HEK293 (cell line): ENCODE measurements around the gene PROX1.

Experiments
- CTCF ChIA-PET: fragments of 350-600 bp; formaldehyde crosslinking; extraction: SDS; loops from one replicate; lab custom pipeline; 2021; ENCODE audit warnings: antibody characterized with exemption; lab: Yijun Ruan, JAX
- POLR2A ChIA-PET: fragments of 300-600 bp; formaldehyde crosslinking; extraction: SDS; loops from one replicate; lab custom pipeline; 2020; ENCODE audit warnings: antibody characterized with exemption, inconsistent platforms; lab: Yijun Ruan, JAX
- H3K27ac ChIP-seq: fragments of 200-500 bp; sonication (Bioruptor generic); 2 replicates; pipeline ENCODE4 v1.5.1; 2014; ENCODE audit warnings: low read depth, low read length, control low read depth, inconsistent platforms; ENCODE audit errors: extremely low read depth
- H3K36me3 ChIP-seq, 2 experiments: fragments of 200-500 bp in 1 of 2; sonication (Bioruptor generic) in 1 of 2; 1 replicate in 1 of 2; 2 replicates in 1 of 2; pipeline ENCODE4 v1.5.1; 2014 to 2017; ENCODE audit warnings: inconsistent platforms in 2 of 2, low read length in 2 of 2; ENCODE audit not compliant: control insufficient read depth in 2 of 2, insufficient read depth in 1 of 2
- H3K4me1 ChIP-seq: fragments of 200-500 bp; sonication (Bioruptor generic); 2 replicates; pipeline ENCODE4 v1.5.1; 2014; ENCODE audit warnings: mild to moderate bottlenecking, low read length, inconsistent platforms; ENCODE audit not compliant: control insufficient read depth, insufficient read depth
- H3K4me3 ChIP-seq: 2 replicates; pipeline ENCODE4 v1.5.1; 2011; ENCODE audit warnings: low read depth, mild to moderate bottlenecking, control low read depth, low read length, moderate library complexity
- H3K9me3 ChIP-seq: fragments of 200-500 bp; sonication (Bioruptor generic); 2 replicates; pipeline ENCODE4 v1.5.1; 2014; ENCODE audit warnings: low read depth, low read length, inconsistent platforms; ENCODE audit not compliant: control insufficient read depth, insufficient read depth
- BCL11A ChIP-seq: fragments of 450-650 bp; formaldehyde crosslinking; IDR thresholded peaks from 2 replicates; pipeline ENCODE4 v1.5.1; 2016; ENCODE audit warnings: low read depth, missing biosample characterization, missing genetic modification characterization
- GLIS1 ChIP-seq: fragments of 450-650 bp; formaldehyde crosslinking; IDR thresholded peaks from 2 replicates; pipeline ENCODE4 v1.5.1; 2016; ENCODE audit warnings: missing biosample characterization, missing genetic modification characterization
- KLF9 ChIP-seq: fragments of 450-650 bp; formaldehyde crosslinking; IDR thresholded peaks from 2 replicates; pipeline ENCODE4 v1.5.1; 2016; ENCODE audit warnings: missing biosample characterization, missing genetic modification characterization, low read depth
- ZBTB1 ChIP-seq: fragments of 450-650 bp; formaldehyde crosslinking; IDR thresholded peaks from 2 replicates; pipeline ENCODE4 v1.5.1; 2016; ENCODE audit warnings: missing biosample characterization, missing genetic modification characterization
- ZBTB20 ChIP-seq: fragments of 450-650 bp; formaldehyde crosslinking; IDR thresholded peaks from 2 replicates; pipeline ENCODE4 v1.5.1; 2016; ENCODE audit warnings: missing biosample characterization, missing genetic modification characterization
- ZFP69B ChIP-seq: fragments of 450-650 bp; formaldehyde crosslinking; IDR thresholded peaks from 2 replicates; pipeline ENCODE4 v1.5.1; 2016; ENCODE audit warnings: missing biosample characterization, missing genetic modification characterization
- ZNF133 ChIP-seq: fragments of 450-650 bp; formaldehyde crosslinking; IDR thresholded peaks from 2 replicates; pipeline ENCODE4 v1.5.1; 2016; ENCODE audit warnings: missing biosample characterization, missing genetic modification characterization
- ZNF169 ChIP-seq: fragments of 450-650 bp; formaldehyde crosslinking; IDR thresholded peaks from 2 replicates; pipeline ENCODE4 v1.5.1; 2016; ENCODE audit warnings: missing biosample characterization, missing genetic modification characterization
- ZNF248 ChIP-seq: fragments of 450-650 bp; formaldehyde crosslinking; IDR thresholded peaks from 2 replicates; pipeline ENCODE4 v1.5.1; 2017; ENCODE audit warnings: missing biosample characterization, missing genetic modification characterization
- ZNF302 ChIP-seq: fragments of 450-650 bp; formaldehyde crosslinking; IDR thresholded peaks from 2 replicates; pipeline ENCODE4 v1.5.1; 2016; ENCODE audit warnings: missing biosample characterization, missing genetic modification characterization, low read depth
- ZNF391 ChIP-seq: fragments of 450-650 bp; formaldehyde crosslinking; IDR thresholded peaks from 2 replicates; pipeline ENCODE4 v1.5.1; 2016; ENCODE audit warnings: low read depth, missing biosample characterization, missing genetic modification characterization, borderline replicate concordance
- ZNF404 ChIP-seq: fragments of 450-650 bp; formaldehyde crosslinking; IDR thresholded peaks from 2 replicates; pipeline ENCODE4 v1.5.1; 2017; ENCODE audit warnings: missing biosample characterization, missing genetic modification characterization
- ZNF501 ChIP-seq: fragments of 450-650 bp; formaldehyde crosslinking; IDR thresholded peaks from 2 replicates; pipeline ENCODE4 v1.5.1; 2016; ENCODE audit warnings: missing biosample characterization, missing genetic modification characterization
- ZNF530 ChIP-seq: fragments of 450-650 bp; formaldehyde crosslinking; IDR thresholded peaks from 2 replicates; pipeline ENCODE4 v1.5.1; 2016; ENCODE audit warnings: low read depth, missing biosample characterization, missing genetic modification characterization
- ZNF558 ChIP-seq: fragments of 450-650 bp; formaldehyde crosslinking; IDR thresholded peaks from 2 replicates; pipeline ENCODE4 v1.5.1; 2016; ENCODE audit warnings: missing biosample characterization, missing genetic modification characterization
- ZNF629 ChIP-seq: fragments of 450-650 bp; formaldehyde crosslinking; IDR thresholded peaks from 2 replicates; pipeline ENCODE4 v1.5.1; 2017; ENCODE audit warnings: missing biosample characterization, missing genetic modification characterization
- ZNF701 ChIP-seq: fragments of 450-650 bp; formaldehyde crosslinking; IDR thresholded peaks from 2 replicates; pipeline ENCODE4 v1.5.1; 2016; ENCODE audit warnings: missing biosample characterization, missing genetic modification characterization
- ZNF777 ChIP-seq: fragments of 450-650 bp; formaldehyde crosslinking; IDR thresholded peaks from 2 replicates; pipeline ENCODE4 v1.5.1; 2017; ENCODE audit warnings: missing biosample characterization, missing genetic modification characterization, borderline replicate concordance
- ZNF785 ChIP-seq: fragments of 450-650 bp; formaldehyde crosslinking; IDR thresholded peaks from 2 replicates; pipeline ENCODE4 v1.5.1; 2016; ENCODE audit warnings: missing biosample characterization, missing genetic modification characterization
- ZNF791 ChIP-seq: fragments of 450-650 bp; formaldehyde crosslinking; IDR thresholded peaks from 2 replicates; pipeline ENCODE4 v1.5.1; 2016; ENCODE audit warnings: missing biosample characterization, missing genetic modification characterization
- ZSCAN16 ChIP-seq: fragments of 450-650 bp; formaldehyde crosslinking; IDR thresholded peaks from 2 replicates; pipeline ENCODE4 v1.5.1; 2016; ENCODE audit warnings: missing biosample characterization, missing genetic modification characterization
- TF ChIP-seq, protein P1 (sequence below): fragments of 450-650 bp; formaldehyde crosslinking; IDR thresholded peaks from 2 replicates; pipeline ENCODE4 v1.5.1; 2017; ENCODE audit warnings: missing biosample characterization, missing genetic modification characterization
- TF ChIP-seq, protein P2 (sequence below): fragments of 450-650 bp; formaldehyde crosslinking; IDR thresholded peaks from 2 replicates; pipeline ENCODE4; 2016; ENCODE audit warnings: missing biosample characterization, missing genetic modification characterization

Gene PROX1

DNA sequence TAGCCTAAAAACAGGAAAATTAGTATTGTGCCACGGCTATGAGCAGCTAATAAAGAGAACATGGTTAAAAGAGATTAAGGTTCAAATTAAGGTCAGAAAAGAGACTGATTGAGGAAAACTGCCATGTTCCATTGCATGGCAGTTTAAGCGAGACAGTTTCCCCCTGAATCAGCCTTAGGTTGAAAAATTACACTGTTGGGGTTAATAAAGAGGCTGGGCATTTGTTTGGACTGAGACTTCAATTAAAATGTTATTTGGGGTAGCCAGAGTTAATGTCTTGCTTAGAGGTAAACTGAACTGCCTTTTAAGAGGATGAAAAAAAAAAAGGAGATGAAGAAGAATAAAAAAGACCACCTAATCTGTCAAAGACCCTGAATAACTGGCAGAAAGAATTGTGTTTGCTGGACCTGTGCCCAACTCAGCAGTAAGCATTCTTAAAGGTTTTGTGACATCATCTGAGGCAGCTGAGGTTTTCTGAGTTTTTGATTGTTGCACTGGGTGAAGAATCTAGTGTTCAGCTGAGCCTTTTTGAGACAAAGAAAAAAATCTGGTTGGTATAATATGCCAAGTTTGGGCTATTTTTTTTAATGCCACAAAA lies 17.7 kb upstream of the PROX1 start (continued):
- peak; percentile 54; the same call in 1 of the 2 replicates for TF ChIP-seq ZNF629 (tag by site-specific recombination)
- TF ChIP-seq ZBTB20 (tag by site-specific recombination) = peak; percentile 64; the same call in 1 of the 2 replicates

DNA sequence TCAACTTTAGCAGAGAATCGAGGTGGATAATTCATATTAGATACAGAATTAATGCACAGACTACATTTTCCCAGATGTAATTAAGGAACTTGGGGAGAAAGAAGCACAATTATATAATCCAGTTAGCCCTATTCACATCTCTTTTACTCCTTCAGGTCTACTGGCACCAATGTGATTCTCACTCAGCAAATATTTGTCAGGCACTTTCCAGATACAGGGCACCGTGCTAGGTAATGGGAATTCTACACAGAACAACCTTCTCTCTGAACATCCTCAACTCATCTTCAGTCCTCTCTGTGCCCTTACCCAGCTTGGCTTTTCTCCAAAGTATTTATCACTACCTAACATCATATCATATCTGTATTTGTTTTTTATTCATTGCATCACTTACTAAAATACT lies 15.6 kb upstream of the PROX1 start:
- Histone ChIP-seq H3K27ac (no peak overlapping the region), H3K4me1 (peaks cover 9% of the 10 kb centered on the region; the same call in 1 of the 2 replicates)
- CTCF ChIA-PET = no interaction called here
- TF ChIP-seq, protein P1, sequence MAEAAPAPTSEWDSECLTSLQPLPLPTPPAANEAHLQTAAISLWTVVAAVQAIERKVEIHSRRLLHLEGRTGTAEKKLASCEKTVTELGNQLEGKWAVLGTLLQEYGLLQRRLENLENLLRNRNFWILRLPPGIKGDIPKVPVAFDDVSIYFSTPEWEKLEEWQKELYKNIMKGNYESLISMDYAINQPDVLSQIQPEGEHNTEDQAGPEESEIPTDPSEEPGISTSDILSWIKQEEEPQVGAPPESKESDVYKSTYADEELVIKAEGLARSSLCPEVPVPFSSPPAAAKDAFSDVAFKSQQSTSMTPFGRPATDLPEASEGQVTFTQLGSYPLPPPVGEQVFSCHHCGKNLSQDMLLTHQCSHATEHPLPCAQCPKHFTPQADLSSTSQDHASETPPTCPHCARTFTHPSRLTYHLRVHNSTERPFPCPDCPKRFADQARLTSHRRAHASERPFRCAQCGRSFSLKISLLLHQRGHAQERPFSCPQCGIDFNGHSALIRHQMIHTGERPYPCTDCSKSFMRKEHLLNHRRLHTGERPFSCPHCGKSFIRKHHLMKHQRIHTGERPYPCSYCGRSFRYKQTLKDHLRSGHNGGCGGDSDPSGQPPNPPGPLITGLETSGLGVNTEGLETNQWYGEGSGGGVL (tag by site-specific recombination) = no peak
- no peak for TF ChIP-seq ZNF302 (tag by site-specific recombination)
- no peak for TF ChIP-seq ZSCAN16 (tag by site-specific recombination)
- no peak for TF ChIP-seq BCL11A (tag by site-specific recombination)
- TF ChIP-seq KLF9 = no peak
- TF ChIP-seq ZNF391 (tag by site-specific recombination) = no peak
- TF ChIP-seq ZNF404 (tag by site-specific recombination) = no peak
- TF ChIP-seq, protein P2, sequence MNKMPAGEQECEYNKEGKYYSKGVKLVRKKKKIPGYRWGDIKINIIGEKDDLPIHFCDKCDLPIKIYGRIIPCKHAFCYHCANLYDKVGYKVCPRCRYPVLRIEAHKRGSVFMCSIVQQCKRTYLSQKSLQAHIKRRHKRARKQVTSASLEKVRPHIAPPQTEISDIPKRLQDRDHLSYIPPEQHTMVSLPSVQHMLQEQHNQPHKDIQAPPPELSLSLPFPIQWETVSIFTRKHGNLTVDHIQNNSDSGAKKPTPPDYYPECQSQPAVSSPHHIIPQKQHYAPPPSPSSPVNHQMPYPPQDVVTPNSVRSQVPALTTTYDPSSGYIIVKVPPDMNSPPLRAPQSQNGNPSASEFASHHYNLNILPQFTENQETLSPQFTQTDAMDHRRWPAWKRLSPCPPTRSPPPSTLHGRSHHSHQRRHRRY = no peak
- TF ChIP-seq ZNF558 (tag by site-specific recombination) = no peak
- TF ChIP-seq ZNF248 (tag by site-specific recombination) = no peak
- TF ChIP-seq ZFP69B (tag by site-specific recombination) = no peak
- TF ChIP-seq GLIS1 (tag by site-specific recombination) = no peak
- no peak for TF ChIP-seq ZNF777
- TF ChIP-seq ZNF501 (tag by site-specific recombination) = no peak
- no peak for TF ChIP-seq ZNF785 (tag by site-specific recombination)
- TF ChIP-seq ZNF791 = no peak
- no peak for TF ChIP-seq ZNF133 (tag by site-specific recombination)
- TF ChIP-seq ZNF530 = no peak
- no peak for TF ChIP-seq ZNF701 (tag by site-specific recombination)
- TF ChIP-seq ZNF169 (tag by site-specific recombination) = no peak
- TF ChIP-seq, all 188 proteins: peak for 0
- POLR2A ChIA-PET = no interaction called here
- Histone ChIP-seq H3K9me3 (no peaks in the 10 kb centered on the region), H3K4me3 (no peak overlapping the region), H3K36me3 (no peaks in the 10 kb centered on the region)

DNA sequence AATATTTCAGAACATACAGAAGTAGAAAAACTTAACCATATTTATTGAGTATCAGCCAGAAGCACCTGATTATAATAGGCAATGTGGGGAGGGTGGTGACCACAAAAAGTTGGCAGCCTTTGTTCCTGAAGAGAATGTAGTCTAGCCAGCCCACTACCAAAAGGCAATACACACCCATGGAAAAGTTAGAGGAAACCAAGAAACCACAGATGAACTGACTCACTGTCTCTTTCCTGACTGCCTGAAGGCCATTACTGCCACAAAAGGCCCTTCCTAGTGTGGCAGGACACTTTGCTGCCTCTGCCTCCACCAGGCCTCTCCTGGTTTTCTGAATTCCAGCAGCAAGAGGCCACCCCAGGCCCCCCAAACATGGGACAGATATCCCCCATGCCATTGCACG lies 14.6 kb upstream of the PROX1 start:
- no peak overlapping the region for H3K27ac ChIP-seq
- CTCF ChIA-PET = interaction anchor here (0.5 kb wide), 1 partner anchor 37 kb away, joined by 4 read pairs; no protein-coding TSS in a partner anchor
- no peak for TF ChIP-seq ZBTB1 (tag by site-specific recombination)
- no peak overlapping the region for H3K4me3 ChIP-seq
- peaks cover 13% of the 10 kb centered on the region; the same call in 1 of the 2 replicates for H3K4me1 ChIP-seq
- no peaks in the 10 kb centered on the region for H3K9me3 ChIP-seq
- POLR2A ChIA-PET = no interaction called here
- no peaks in the 10 kb centered on the region for H3K36me3 ChIP-seq
